Mesenchymal stem cell (in vitro differentiated cells and primary cell): ENCODE data around the gene CDHR5.
A peak's percentile ranks its signal among the peaks of the same experiment; 100 is the strongest.

Source experiments
- DNase-seq: peaks from one replicate; pipeline ENCODE4 v3.0.0-alpha.2; 2013
- H2AFZ ChIP-seq: one replicate; pipeline ENCODE4 v1.6.1; 2013; ENCODE audit warnings: low read depth, mild to moderate bottlenecking, control low read depth, inconsistent platforms, low read length, moderate library complexity
- H2AK5ac ChIP-seq: 2 replicates; pipeline ENCODE4 v1.6.1; 2013; ENCODE audit warnings: low read length, moderate library complexity, mild to moderate bottlenecking, inconsistent platforms; ENCODE audit not compliant: severe bottlenecking
- H2BK120ac ChIP-seq: one replicate; pipeline ENCODE4 v1.6.1; 2013; ENCODE audit warnings: low read depth, mild to moderate bottlenecking, inconsistent platforms, low read length, moderate library complexity
- H2BK12ac ChIP-seq, 2 experiments: one replicate each; pipeline ENCODE4 v1.6.1; 2013; ENCODE audit warnings: inconsistent platforms in 2 of 2, low read length in 2 of 2, mild to moderate bottlenecking in 2 of 2, moderate library complexity in 2 of 2, control low read depth in 1 of 2
- H2BK15ac ChIP-seq: one replicate; pipeline ENCODE4 v1.6.1; 2013; ENCODE audit warnings: mild to moderate bottlenecking, low read depth, inconsistent platforms; ENCODE audit not compliant: poor library complexity, severe bottlenecking
- H2BK5ac ChIP-seq: 2 replicates; pipeline ENCODE4 v1.6.1; 2013; ENCODE audit warnings: low read depth, mild to moderate bottlenecking, low read length, control low read depth, inconsistent platforms; ENCODE audit not compliant: poor library complexity, severe bottlenecking
- H3K14ac ChIP-seq, 2 experiments: one replicate each; pipeline ENCODE4 v1.6.1; 2013; ENCODE audit warnings: inconsistent platforms in 2 of 2, low read length in 2 of 2, control low read depth in 1 of 2, mild to moderate bottlenecking in 1 of 2, moderate library complexity in 1 of 2
- H3K18ac ChIP-seq, 2 experiments: one replicate each; pipeline ENCODE4 v1.6.1; 2013; ENCODE audit warnings: inconsistent platforms in 2 of 2, low read length in 2 of 2, control low read depth in 1 of 2, low read depth in 1 of 2, mild to moderate bottlenecking in 1 of 2
- H3K23ac ChIP-seq, 2 experiments: one replicate each; pipeline ENCODE4 v1.6.1; 2013; ENCODE audit warnings: inconsistent platforms in 2 of 2, low read length in 2 of 2, mild to moderate bottlenecking in 2 of 2, moderate library complexity in 2 of 2, control low read depth in 1 of 2
- H3K27ac ChIP-seq: 2 replicates; pipeline ENCODE4 v1.5.1; 2013; ENCODE audit warnings: mild to moderate bottlenecking, moderate library complexity, low read length, control low read depth, inconsistent platforms; ENCODE audit not compliant: poor library complexity, severe bottlenecking
- H3K27me3 ChIP-seq, 2 experiments: 2 replicates each; pipeline versions ENCODE4 v1.6.1 to v1.7.0; 2013; ENCODE audit warnings: low read length in 2 of 2, mild to moderate bottlenecking in 2 of 2, moderate library complexity in 2 of 2, control low read depth in 1 of 2, inconsistent platforms in 1 of 2; ENCODE audit not compliant: control insufficient read depth in 1 of 2, insufficient read depth in 1 of 2
- H3K36me3 ChIP-seq, 2 experiments: 2 replicates each; pipeline versions ENCODE4 v1.6.1 to v1.7.0; 2013; ENCODE audit warnings: low read length in 2 of 2, control low read depth in 1 of 2, inconsistent platforms in 1 of 2, low read depth in 1 of 2, mild to moderate bottlenecking in 1 of 2; ENCODE audit not compliant: insufficient read depth in 2 of 2, control insufficient read depth in 1 of 2
- H3K4ac ChIP-seq, 2 experiments: one replicate each; pipeline ENCODE4 v1.6.1; 2013; ENCODE audit warnings: inconsistent platforms in 2 of 2, low read length in 2 of 2, mild to moderate bottlenecking in 2 of 2, moderate library complexity in 2 of 2, control low read depth in 1 of 2, low read depth in 1 of 2
- H3K4me1 ChIP-seq: 2 replicates; pipeline ENCODE4 v1.6.1; 2013; ENCODE audit warnings: low read depth, low read length, control low read depth; ENCODE audit not compliant: control insufficient read depth, insufficient read depth
- H3K4me2 ChIP-seq: 2 replicates; pipeline ENCODE4 v1.6.1; 2013; ENCODE audit warnings: low read length, mild to moderate bottlenecking, inconsistent platforms; ENCODE audit not compliant: poor library complexity, severe bottlenecking
- H3K4me3 ChIP-seq, 2 experiments: 2 replicates each; pipeline versions ENCODE4 v1.5.1 to v1.7.0; 2013; ENCODE audit warnings: low read length in 2 of 2, mild to moderate bottlenecking in 2 of 2, control low read depth in 1 of 2, low read depth in 1 of 2; ENCODE audit not compliant: insufficient read depth in 1 of 2
- H3K79me1 ChIP-seq: replicated peaks from 2 replicates; pipeline ENCODE4 v1.6.1; 2013; ENCODE audit warnings: mild to moderate bottlenecking, control low read depth, low read length, inconsistent platforms; ENCODE audit not compliant: poor library complexity, severe bottlenecking
- H3K9ac ChIP-seq: 2 replicates; pipeline ENCODE4 v1.7.0; 2013; ENCODE audit warnings: mild to moderate bottlenecking, low read length, moderate library complexity
- H3K9me3 ChIP-seq: 2 replicates; pipeline ENCODE4 v1.7.0; 2013; ENCODE audit warnings: mild to moderate bottlenecking, low read length; ENCODE audit not compliant: control insufficient read depth
- H4K8ac ChIP-seq: one replicate; pipeline ENCODE4 v1.6.1; 2013; ENCODE audit warnings: inconsistent platforms, mild to moderate bottlenecking, low read length, moderate library complexity
- H4K91ac ChIP-seq: one replicate; pipeline ENCODE4 v1.6.1; 2013; ENCODE audit warnings: mild to moderate bottlenecking, low read length, inconsistent platforms
- WGBS: methylation state at CpG from one replicate; pipeline ENCODE4 v1.1.7; 2013; ENCODE audit warnings: mixed read lengths; 5-methylcytosine and 5-hydroxymethylcytosine counted together

Gene CDHR5

DNA sequence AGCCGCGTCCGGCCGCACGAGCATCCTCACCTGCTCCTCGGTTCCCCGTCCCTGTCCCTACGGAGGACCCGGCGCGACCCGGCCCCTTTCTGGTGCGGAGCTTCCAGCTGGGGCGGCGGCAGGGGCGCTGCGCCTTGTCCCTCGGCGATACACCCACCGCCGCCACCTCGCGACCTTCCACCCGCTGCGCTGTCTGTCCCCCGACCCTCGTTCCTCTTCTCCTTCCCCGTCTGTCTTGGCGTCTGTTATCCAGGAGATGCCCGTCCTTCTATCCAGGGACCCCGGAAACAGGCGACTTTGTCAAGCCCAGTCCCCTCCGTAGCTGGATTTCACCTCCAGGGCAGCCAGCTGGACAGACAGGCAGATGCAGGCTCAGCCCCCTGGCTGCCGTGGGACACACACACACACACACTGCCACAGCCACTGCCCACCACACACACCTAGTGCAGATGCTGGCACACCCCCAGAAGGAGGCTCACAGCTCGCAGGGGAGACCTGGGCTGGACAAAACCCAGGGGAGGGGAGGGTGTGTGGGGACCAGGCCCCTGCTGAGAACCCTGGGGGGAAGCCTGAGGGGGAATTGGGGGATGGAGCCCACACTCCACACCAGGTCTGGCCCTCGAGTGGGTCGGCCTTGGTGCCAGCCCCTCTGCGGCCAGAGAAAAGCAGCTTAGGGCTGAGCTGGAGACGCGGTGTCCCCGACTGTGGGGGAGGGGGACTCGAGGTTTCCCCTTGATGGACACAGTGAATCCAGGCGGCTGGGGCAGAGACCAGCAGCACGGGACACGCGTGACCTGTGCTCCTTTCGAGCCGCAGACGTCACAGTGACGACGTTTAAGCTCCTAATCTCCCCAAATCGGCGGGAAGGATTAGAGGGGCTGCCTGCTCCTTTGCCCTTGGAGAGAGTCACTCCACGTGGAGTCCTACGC is 13.1 kb upstream of the CDHR5 start:
- H3K36me3 ChIP-seq: peaks cover 6 to 36% of the 10 kb centered on the region in 2 experiments
- no peak overlapping the region for H2BK120ac ChIP-seq
- no peak overlapping the region for H2AK5ac ChIP-seq
- H3K27ac ChIP-seq: no peak overlapping the region
- no peak overlapping the region for H3K4ac ChIP-seq
- no peak overlapping the region for H2BK15ac ChIP-seq
- peaks cover 2% of the 10 kb centered on the region for H3K79me1 ChIP-seq
- WGBS: 8% methylated on average over 50 of the region's 55 CpGs
- peak overlapping the region; percentile 81 for H3K4me2 ChIP-seq
- H2BK5ac ChIP-seq: no peak overlapping the region
- peak overlapping the region in 1 of 2 experiments; percentile 64 for H3K18ac ChIP-seq
- H4K8ac ChIP-seq: no peak overlapping the region
- peaks cover 54% of the 10 kb centered on the region for H3K4me1 ChIP-seq
- H4K91ac ChIP-seq: no peak overlapping the region
- H3K9ac ChIP-seq: no peak overlapping the region
- peak overlapping the region in 1 of 2 experiments; percentile 89 for H3K14ac ChIP-seq
- H3K4me3 ChIP-seq: peak overlapping the region in 1 of 2 experiments; percentile 58
- no peak overlapping the region for H2BK12ac ChIP-seq
- peaks cover 14 to 28% of the 10 kb centered on the region in 2 experiments for H3K27me3 ChIP-seq
- DNase-seq: peak; percentile 30
- H2AFZ ChIP-seq: no peak overlapping the region
- H3K23ac ChIP-seq: peak overlapping the region in 1 of 2 experiments; percentile 99
- no peaks in the 10 kb centered on the region for H3K9me3 ChIP-seq

DNA sequence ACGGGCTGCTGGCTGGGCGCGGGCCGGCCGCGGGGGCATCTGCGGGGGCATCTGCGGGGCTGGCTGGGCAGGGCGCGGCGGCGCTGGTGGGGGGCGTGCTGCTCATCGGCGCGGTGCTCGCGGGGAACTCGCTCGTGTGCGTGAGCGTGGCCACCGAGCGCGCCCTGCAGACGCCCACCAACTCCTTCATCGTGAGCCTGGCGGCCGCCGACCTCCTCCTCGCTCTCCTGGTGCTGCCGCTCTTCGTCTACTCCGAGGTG is 12.5 kb upstream of the CDHR5 start:
- no peak overlapping the region for H2BK12ac ChIP-seq
- H4K8ac ChIP-seq: no peak overlapping the region
- WGBS: 1% methylated on average over 19 of the region's 34 CpGs
- no peak overlapping the region for H3K9ac ChIP-seq
- no peaks in the 10 kb centered on the region for H3K9me3 ChIP-seq
- H3K79me1 ChIP-seq: peaks cover 2% of the 10 kb centered on the region
- H3K27me3 ChIP-seq: peaks cover 14 to 28% of the 10 kb centered on the region in 2 experiments
- DNase-seq: no peak
- peak overlapping the region in 1 of 2 experiments; percentile 64 for H3K18ac ChIP-seq
- no peak overlapping the region for H4K91ac ChIP-seq
- H2AK5ac ChIP-seq: no peak overlapping the region
- H3K4me1 ChIP-seq: peaks cover 52% of the 10 kb centered on the region
- H3K27ac ChIP-seq: no peak overlapping the region
- peak overlapping the region in 1 of 2 experiments; percentile 89 for H3K14ac ChIP-seq
- H3K23ac ChIP-seq: peak overlapping the region in 1 of 2 experiments; percentile 99
- no peak overlapping the region for H2BK5ac ChIP-seq
- no peak overlapping the region for H2BK15ac ChIP-seq
- no peak overlapping the region for H3K4ac ChIP-seq
- H3K4me2 ChIP-seq: peak overlapping the region; percentile 81
- peaks cover 6 to 30% of the 10 kb centered on the region in 2 experiments for H3K36me3 ChIP-seq
- peak overlapping the region; percentile 35 to 58 for H3K4me3 ChIP-seq
- H2AFZ ChIP-seq: no peak overlapping the region
- H2BK120ac ChIP-seq: no peak overlapping the region

DNA sequence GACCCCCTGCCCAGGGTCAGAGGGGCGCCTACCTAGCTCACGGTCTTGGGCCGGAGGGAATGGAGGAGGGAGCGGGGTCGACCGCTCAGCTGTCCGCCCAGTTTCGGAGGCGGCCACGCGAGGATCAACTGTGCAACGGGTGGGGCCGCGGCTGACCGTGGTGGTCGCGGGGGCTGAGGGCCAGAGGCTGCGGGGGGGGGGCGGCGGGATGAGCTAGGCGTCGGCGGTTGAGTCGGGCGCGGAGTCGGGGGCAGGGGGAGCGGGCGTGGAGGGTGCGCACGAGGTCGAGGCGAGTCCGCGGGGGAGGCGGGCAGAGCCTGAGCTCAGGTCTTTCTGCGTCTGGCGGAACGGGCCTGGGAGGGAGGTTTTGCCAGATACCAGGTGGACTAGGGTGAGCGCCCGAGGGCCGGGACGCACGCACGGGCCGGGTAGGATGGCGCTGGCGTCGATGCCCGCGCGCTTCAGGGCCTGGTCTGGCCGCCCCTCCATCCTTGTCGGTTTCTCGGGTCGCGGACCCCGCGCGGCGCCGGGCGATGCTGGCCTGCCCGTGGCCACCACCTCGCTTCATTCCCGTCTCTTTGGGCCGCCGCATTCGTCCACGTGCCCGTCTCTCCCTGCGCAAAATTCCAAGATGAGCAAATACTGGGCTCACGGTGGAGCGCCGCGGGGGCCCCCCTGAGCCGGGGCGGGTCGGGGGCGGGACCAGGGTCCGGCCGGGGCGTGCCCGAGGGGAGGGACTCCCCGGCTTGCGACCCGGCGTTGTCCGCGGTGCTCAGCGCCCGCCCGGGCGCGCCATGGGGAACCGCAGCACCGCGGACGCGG is 12.0 kb upstream of the CDHR5 start, which contains the start of gene DRD4:
Gene DRD4, plus strand, starts transcription at position 759 of the 822 bp plus-strand sequence. Its CDS starts 36 bp downstream, at position 795.
- H3K9me3 ChIP-seq: no peaks in the 10 kb centered on the region
- no peak within 1 kb of the TSS for H3K4ac ChIP-seq
- H3K14ac ChIP-seq: peak within 1 kb of the TSS in 1 of 2 experiments; percentile 89
- H3K23ac ChIP-seq: peak within 1 kb of the TSS in 1 of 2 experiments; percentile 99
- peaks cover 48% of the 10 kb centered on the region for H3K4me1 ChIP-seq
- H3K4me3 ChIP-seq: peak within 1 kb of the TSS; percentile 35 to 58
- H2BK120ac ChIP-seq: no peak within 1 kb of the TSS
- peaks cover 2% of the 10 kb centered on the region for H3K79me1 ChIP-seq
- H3K18ac ChIP-seq: peak within 1 kb of the TSS in 1 of 2 experiments; percentile 64
- H2AK5ac ChIP-seq: no peak within 1 kb of the TSS
- no peak within 1 kb of the TSS for H3K27ac ChIP-seq
- no peak within 1 kb of the TSS for H4K8ac ChIP-seq
- peak; percentile 52 for DNase-seq
- peak within 1 kb of the TSS; percentile 81 for H3K4me2 ChIP-seq
- H2AFZ ChIP-seq: no peak within 1 kb of the TSS
- H3K27me3 ChIP-seq: peaks cover 14 to 28% of the 10 kb centered on the region in 2 experiments
- H3K9ac ChIP-seq: no peak within 1 kb of the TSS
- no peak within 1 kb of the TSS for H2BK5ac ChIP-seq
- peak within 1 kb of the TSS; percentile 11 for H4K91ac ChIP-seq
- 12% methylated on average over 82 of the region's 100 CpGs for WGBS
- H2BK15ac ChIP-seq: no peak within 1 kb of the TSS
- no peak within 1 kb of the TSS for H2BK12ac ChIP-seq
- peaks cover under 1 to 24% of the 10 kb centered on the region in 2 experiments for H3K36me3 ChIP-seq
